NCI-H524 treated with DMSO at 0.1 percent for 48 hours (cell line): ENCODE data around the gene TPRN.

Experiments used
- DNase-seq: peaks from one replicate; lab custom pipeline; 2025; lab: John Stamatoyannopoulos, UW

Gene TPRN

GRCh38 chr9:137172901-137173795 is 27.4 kb downstream of the TPRN start:
- peak; percentile 57 for DNase-seq

DNA sequence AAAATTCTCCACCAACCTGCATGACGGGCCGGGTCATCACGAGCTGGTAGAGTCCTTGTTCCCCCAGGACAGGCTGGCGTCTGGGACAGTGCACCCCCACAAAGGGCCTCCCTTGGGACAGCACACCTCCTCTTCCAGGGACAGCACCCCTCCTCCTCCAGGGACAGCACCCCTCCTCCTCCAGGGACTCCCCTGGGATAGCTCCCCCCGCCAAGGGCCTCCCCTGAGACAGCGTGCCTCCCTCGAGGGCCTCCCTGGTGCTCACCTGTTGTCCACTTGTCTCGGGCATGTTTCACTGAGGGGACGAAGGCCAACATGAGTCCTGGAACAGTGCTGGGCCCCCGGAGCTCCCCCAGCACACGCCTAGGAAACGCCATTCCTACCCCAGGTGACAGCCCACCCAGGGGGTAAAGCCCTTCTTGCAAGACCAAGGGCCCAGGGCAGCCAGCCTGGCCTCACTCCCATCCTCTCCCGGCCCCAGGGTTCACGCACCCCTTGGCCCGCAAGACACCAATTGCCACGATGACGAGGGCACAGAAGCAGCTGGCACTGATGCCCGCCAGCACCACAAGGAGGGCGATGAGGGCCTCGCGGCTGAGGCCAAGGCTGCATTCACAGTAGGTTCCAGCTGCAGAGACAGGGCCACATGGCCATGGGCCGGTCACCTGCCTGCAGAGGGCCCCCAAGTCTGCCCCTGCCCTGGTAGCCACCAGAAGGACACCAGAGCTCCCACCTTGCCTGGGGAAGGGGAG is 29.2 kb downstream of the TPRN start:
- DNase-seq: no peak

GRCh38 chr9:137170486-137171148 is 29.9 kb downstream of the TPRN start:
- DNase-seq: no peak

DNA sequence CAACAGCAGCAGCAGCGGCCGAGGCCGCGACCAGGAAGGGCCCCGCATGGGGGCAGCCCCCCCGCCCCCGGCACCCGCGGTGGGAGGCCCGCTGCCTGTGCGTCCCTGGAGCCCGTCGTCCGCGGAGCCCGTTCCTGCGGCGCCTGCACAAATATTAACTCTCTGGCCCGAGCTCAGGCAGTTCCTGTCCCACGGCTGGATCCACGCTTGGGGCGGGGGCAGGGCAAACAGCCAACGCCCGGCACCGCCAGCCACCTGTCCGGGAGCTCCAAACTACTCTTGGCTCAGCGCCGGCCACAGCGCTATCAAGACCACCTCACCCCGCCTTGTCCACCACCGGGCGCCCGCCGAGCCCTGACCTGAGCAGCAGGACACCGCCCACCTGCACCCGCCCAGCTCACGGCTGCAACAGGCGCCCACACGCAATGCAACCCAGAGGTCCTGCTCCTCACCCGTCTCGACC is 30.6 kb downstream of the TPRN start, which contains the start of gene LRRC26:
TSS of gene LRRC26 (minus strand) at position 156 of the 463 bp plus-strand sequence. CDS start at position 48, 108 bp downstream.
- DNase-seq: no peak

DNA sequence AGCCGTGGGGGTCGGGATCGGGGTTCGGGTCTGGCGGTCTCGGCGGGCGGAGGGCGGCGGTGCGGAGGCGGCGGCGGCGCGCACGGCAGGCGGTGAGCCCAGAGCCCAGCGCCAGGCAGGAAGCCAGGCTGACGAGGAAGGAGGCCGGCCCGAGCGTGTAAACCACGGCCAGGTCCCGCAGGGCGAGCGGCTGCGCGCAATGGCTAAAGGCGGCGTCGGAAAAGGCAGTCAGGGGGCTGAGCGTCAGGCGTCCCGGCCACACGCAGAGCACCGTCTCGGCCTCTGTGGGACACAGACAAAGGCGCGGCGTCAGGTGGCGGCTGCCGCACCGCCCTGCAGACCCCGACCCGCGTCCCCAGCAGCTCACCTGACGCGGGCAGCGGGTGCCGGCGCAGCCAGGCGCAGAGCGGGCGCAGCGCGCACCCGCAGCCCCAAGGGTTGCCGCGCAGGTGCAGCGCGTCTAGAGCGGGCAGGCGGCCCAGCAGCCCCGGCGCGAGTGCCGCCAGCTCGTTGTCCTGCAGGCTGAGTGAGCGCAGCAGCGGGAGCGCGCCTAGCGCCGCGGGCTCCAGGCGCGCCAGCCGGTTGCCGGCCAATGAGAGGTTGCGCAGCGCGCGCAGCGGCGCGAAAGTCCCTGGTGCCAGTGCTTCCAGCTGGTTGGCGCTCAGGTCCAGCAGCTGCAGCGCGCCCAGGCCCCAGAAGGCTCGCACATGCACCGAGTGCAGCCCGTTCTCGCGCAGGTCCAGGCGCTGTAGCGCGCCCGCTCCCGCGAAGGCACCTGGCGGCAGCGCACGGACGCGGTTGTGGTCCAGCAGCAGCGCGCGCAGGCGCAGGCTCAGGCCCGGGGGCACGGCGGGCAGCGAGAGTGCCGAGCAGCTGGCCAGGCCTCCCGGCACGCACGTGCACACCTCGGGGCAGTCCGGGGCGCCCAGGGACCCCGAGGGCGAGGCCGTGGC is 31.4 kb downstream of the TPRN start:
- peak; percentile 66 for DNase-seq

GRCh38 chr9:137168573-137168903 is 32.0 kb downstream of the TPRN start:
- no peak for DNase-seq

DNA sequence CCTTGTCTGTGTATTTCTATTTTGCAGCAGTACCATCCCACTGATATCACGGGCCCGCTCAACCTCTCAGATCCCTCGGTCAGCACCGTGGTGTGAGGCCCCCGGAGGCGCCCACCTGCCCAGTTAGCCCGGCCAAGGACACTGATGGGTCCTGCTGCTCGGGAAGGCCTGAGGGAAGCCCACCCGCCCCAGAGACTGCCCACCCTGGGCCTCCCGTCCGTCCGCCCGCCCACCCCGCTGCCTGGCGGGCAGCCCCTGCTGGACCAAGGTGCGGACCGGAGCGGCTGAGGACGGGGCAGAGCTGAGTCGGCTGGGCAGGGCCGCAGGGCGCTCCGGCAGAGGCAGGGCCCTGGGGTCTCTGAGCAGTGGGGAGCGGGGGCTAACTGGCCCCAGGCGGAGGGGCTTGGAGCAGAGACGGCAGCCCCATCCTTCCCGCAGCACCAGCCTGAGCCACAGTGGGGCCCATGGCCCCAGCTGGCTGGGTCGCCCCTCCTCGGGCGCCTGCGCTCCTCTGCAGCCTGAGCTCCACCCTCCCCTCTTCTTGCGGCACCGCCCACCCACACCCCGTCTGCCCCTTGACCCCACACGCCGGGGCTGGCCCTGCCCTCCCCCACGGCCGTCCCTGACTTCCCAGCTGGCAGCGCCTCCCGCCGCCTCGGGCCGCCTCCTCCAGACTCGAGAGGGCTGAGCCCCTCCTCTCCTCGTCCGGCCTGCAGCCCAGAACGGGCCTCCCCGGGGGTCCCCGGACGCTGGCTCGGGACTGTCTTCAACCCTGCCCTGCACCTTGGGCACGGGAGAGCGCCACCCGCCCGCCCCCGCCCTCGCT is 32.6 kb downstream of the TPRN start:
- DNase-seq: no peak

DNA sequence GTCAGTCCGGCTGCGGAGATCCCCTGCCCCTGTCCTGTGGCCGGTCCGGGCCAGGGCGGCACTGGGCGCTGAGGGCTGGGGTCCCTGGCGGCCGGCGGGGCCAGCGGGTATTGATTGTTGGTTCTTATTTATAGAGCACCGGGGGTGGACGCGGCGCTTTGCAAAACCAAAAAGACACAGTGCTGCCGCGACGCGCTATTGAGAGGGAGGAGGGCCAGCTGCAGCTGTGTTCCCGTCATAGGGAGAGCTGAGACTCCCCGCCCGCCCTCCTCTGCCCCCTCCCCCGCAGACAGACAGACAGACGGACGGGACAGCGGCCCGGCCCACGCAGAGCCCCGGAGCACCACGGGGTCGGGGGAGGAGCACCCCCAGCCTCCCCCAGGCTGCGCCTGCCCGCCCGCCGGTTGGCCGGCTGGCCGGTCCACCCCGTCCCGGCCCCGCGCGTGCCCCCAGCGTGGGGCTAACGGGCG is 33.2 kb downstream of the TPRN start:
- DNase-seq: no peak

DNA sequence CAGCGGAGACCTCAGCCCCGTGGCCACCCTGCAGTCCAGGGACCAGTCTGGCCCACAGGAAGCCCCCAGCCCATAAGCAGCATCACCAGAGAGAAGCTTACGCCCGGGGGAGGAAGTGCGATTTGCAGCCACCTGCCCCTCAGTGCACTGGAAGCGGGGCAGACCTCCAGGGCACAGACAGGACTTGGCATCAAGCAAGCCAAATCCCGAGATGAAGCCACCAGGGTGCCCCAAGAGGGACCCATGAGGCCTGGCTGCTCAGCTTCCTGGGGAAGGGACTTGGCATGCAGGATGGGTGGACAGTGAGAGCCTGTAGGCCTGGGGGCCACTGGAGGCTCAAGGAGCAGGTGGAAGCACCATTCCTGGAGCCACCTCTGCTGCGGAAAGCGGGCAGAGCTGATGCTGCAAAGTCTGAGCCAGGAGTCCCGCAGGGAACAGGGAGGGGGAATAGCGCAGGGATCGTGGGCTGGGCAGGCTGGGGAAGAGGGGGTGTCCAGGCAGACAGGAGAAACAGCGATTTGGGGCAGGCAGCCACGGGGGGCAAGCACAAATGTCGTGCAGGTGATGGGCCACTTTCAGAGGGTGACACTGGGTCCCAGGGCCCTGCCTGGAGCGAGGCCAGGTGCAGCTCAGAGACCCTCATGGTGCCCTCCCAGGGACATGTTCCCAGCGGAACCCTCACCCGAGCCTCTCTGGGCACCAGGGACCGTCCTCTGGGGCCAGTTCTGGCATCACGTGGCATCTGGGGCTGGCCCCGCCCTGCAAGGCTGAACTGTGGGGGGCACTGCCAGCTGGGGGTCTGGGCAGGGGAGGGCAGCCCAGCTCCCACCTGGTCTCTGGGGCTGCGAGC is 33.9 kb downstream of the TPRN start:
- no peak for DNase-seq

- DNase-seq: no peak
These were observed 35.2 kb downstream of the TPRN start for GRCh38 chr9:137165250-137165836.

DNA sequence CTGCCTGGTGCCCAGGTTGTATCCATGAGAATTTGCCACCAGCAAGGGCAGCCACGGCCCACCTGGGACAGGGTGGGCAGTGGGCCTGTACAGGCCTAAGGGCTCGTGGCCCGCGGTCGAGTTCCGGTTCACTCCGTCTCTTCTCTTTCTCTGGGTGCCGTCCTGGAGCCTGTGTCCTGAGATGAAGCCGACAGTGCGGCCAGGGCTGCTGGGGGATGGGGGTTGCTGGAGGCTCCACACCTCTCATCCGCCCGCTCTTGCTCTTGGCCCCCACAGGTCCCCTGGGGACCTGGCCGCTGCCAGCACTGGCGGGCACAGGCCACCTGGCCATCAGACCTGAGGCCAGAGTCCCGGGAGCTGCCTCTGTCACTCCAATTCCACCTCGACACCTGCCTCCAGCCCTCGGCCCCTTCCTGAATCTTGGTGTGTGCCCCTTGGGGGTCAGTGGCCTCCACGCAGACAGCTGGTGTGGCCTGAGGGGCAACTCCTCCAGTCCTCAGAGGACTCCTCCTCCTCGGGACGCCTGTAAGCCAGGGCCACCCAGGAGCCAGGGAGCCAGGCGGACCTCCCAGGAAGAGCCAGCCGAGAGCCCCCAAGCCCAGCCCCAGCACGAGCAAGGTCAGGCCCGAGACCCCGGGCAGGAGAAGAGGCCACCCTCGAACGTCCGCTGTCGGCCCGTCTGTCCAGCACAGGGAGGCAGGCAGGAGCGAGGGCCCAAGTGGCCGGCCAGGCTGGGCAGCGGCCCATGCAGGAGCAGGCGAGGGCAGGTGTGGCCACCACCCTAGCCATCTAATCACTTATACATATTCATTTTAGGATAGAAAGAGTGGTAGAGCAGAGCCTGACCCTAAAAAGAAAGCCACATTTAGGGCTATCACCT is 35.9 kb downstream of the TPRN start:
- DNase-seq: no peak

DNA sequence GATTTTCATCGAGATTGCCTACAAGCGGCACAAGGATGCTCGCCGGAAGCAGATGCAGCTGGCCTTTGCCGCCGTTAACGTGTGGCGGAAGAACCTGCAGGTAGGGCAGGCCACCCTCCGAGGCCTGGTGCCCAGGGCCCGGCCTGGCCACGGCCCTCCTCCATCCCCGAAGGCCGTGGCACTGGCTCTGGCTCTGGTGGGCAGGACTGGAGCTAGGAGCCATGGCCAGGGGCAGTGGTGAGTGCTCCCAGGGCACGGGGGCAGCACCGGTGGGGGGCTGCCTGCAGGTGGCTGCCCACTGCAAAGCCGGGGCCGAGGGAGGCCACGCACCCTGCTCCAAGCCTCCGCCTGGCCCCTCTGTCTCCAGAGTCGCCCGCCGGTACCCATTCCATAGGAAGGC is 36.7 kb downstream of the TPRN start:
- no peak for DNase-seq

DNA sequence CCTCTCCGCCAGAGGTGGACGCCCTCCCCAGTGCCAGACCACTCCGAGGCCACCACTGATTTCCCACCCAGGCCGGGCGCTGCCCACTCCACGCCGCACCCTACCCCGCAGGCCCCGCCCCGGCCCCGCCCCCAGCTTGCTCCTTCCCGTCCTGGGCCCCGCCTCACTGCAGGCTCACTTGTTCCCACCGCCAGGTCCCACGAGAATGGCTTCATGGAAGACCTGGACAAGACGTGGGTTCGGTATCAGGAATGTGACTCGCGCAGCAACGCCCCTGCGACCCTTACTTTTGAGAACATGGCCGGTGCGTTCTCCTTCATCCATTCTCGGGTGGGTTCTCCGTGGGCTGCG is 37.2 kb downstream of the TPRN start:
- no peak for DNase-seq

GRCh38 chr9:137162505-137163364 is 37.8 kb downstream of the TPRN start:
- DNase-seq: no peak

DNA sequence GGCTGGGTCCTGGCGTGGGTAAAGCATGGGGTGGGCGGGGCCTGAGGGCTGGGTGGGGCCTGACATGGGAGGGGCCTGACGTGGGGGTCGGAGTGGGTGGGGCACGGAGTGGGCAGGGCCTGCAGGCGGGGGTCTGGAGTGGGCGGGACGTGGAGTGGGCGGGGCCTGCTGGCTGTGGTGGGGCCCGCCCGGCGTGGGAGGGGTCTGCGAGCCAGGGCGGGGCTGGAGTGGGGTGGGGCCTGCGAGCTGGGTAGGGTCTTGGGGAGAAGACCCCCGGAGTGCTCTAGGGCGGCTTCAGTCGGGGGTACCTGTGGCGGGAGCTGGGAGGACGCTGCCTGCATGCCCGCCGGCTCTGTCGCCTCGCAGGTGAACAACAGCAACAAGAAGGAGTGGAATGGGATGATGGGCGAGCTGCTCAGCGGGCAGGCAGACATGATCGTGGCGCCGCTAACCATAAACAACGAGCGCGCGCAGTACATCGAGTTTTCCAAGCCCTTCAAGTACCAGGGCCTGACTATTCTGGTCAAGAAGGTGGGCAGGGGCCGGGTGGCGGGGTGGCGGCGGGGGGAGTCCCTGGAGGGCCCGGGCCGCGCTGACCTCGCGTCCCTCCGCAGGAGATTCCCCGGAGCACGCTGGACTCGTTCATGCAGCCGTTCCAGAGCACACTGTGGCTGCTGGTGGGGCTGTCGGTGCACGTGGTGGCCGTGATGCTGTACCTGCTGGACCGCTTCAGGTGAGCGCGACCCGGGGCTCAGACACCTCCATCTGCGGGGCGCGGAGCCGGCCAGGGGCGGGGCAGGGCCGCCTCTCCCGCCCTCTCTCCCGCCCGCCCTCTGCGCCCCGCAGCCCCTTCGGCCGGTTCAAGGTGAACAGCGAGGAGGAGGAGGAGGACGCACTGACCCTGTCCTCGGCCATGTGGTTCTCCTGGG is 38.7 kb downstream of the TPRN start:
- DNase-seq: no peak
